SKM-1 treated with dmso at 0.1 percent for 144 hours (cell line): ENCODE measurements around the gene PABPN1.
"Not testable (repeated sequence)": the region's sequence is repeated elsewhere in the genome, so short reads cannot be mapped to it uniquely, and the experiment has no call there.

ENCODE experiments used
- DNase-seq: peaks from one replicate; lab custom pipeline; 2025; ENCODE audit not compliant: unreplicated experiment; lab: John Stamatoyannopoulos, UW

The PABPN1 gene, protein sequence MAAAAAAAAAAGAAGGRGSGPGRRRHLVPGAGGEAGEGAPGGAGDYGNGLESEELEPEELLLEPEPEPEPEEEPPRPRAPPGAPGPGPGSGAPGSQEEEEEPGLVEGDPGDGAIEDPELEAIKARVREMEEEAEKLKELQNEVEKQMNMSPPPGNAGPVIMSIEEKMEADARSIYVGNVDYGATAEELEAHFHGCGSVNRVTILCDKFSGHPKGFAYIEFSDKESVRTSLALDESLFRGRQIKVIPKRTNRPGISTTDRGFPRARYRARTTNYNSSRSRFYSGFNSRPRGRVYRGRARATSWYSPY

GRCh38 chr14:23320584-23321571 lies at the start of gene PABPN1:
TSS of gene PABPN1 (plus strand) at chr14:23321457. CDS start at chr14:23321470, 13 bp downstream.
- peak; percentile 93 for DNase-seq

- no peak for DNase-seq
These were observed 45.8 kb upstream of the PABPN1 start for GRCh38 chr14:23275412-23275811.

GRCh38 chr14:23277189-23277588 lies 44.1 kb upstream of the PABPN1 start:
- no peak for DNase-seq

DNA sequence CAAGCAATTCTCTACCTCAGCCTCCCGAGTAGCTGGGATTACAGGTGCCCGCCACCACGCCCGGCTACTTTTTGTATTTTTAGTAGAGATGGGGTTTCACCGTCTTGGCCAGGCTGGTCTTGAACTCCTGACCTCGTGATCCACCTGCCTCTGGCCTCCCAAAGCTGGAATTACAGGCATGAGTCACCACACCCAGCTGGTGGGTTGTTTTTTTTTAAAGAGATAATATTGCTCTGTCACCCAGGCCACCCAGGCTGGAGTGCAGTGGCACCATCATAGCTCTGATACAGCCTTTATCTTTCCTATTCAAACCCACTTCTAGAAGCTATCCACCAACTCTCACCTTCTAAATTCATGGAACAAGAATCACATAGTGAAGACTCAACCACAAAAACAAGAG lies 43.3 kb upstream of the PABPN1 start:
- DNase-seq: not testable (repeated sequence)

GRCh38 chr14:23281247-23281646 lies 40.0 kb upstream of the PABPN1 start:
- DNase-seq: no peak

- no peak for DNase-seq
These were observed 36.4 kb upstream of the PABPN1 start for GRCh38 chr14:23284654-23285529.

DNA sequence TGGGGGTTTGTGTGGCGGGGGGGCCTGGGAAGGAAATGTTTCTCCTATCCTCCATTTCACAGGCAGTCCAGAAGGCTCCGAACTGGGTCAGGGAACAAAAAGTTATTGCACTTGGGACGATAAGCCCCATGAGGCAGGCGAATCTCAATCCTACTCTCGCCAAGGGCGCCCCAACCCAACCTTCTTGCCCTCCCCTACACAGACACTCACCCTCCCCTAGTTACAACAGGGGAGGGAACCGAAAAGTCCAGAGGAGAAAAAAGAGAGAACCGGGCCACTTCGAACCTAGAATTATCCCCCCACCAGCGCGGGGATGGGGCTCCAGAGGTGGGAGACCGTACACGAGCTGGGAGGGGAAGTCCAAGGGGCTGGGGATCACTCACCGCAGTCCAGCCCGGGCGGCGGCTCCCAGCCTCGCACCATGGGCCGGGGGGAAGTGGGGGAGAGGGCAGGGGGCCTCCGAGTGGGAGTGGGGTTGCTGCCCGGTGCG lies 35.7 kb upstream of the PABPN1 start:
- no peak for DNase-seq

DNA sequence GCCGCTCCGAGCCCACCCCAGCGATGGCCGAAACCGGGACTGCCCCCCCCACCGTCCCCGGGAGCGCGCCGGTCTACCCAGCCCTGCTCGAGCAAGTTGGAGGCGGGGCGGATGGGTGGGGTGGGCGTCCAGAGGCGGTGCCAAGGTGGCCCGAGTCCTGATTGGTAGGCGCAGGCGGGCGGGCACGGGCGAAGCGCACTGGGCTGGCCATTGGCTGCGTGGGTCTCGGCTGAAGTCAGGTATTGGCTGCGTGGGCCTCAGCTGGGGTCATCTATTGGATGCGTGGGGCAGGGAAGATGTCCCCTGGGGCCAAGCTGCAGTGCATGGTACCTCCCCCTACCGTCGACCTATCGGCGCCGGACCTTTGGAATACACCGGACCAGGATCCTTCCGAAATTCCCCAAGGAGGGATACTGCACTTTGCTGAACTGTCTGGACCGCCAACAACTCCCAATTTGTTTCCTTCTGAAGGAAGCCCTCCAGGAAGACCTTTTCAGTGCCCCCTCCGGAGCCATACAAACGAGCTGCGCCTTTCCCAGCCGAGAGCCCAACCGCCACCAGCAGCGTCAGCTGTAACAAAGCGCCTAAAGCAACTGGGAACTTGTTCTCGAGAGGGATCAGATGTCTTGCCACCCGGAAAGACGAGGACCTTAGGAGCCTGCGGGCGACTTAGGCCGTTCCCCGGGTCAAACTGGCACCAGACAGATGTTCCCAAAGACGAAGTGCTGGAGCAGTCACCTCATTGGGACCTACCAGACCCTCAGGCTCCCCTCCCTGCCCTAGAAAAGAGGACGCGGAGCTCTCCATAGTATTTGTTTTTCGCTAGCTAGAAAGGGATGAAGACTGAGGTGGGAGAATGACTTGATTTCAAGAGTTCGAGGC lies 35.0 kb upstream of the PABPN1 start, which contains the start of gene HOMEZ:
TSS of gene HOMEZ (minus strand) at position 113 of the 882 bp plus-strand sequence. CDS start 180 bp downstream, outside the sequence.
- peak; percentile 85 for DNase-seq

GRCh38 chr14:23286902-23287479 lies 34.3 kb upstream of the PABPN1 start:
- DNase-seq: no peak

GRCh38 chr14:23294734-23295561 lies 26.3 kb upstream of the PABPN1 start:
- peak; percentile 27 for DNase-seq

DNA sequence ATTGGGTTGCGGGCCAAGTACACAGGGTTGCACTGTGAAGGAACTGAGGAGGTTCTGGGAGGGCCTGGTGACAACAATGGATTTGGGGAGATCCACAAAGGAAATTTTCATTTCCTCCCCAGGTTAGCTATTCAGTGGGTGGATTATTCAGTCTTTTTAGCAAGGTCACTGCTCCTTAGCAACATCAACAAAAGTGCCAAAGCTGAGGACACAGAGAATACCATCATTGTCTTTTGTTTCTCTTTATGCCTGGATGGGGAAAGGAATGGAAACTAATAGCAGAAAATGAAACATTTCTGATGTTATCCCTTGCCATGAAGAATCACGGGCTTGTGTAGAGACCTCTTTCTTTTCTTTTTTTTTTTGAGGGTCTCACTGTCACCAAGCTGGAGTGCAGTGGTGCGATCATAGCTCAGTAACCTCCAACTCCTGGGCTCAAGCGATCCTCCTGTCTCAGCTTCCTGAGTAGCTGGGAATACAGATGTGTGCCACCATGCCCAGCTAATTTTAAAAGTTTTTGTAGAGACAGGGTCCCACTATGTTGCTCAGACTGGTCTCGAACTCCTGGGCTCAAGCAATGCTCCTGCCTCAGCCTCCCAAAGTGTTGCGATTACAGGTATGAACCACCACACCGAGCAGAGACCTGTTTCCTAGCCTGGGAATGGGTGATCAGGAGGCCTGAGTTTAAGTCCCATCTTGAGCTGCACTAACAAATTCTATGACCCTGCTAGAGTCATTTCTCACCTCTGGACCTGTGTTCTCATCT lies 25.1 kb upstream of the PABPN1 start:
- DNase-seq: no peak

DNA sequence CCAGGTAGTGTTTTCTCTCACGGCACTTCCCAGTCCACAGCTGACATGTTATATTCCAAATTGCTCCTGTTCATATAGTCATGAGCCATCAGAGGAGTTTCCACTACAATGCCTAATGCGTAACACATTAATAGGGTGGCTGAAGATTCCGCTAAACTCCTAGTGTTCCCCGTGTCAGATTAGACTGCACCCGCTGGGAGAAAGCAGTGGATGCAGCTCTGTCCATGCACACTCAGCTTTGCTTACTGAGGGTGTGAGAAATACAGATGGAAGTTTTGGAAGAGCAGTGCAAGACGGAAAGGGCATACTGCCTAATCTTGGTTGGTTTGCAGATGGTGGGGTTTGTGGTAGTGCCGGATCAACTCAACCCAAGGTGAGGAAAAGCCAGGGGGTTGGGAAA lies 24.2 kb upstream of the PABPN1 start:
- no peak for DNase-seq

GRCh38 chr14:23297611-23298277 lies 23.5 kb upstream of the PABPN1 start:
- DNase-seq: no peak

- no peak for DNase-seq
These were observed 21.9 kb upstream of the PABPN1 start for GRCh38 chr14:23299211-23299957.

GRCh38 chr14:23299986-23300686 lies 21.1 kb upstream of the PABPN1 start:
- no peak for DNase-seq

GRCh38 chr14:23300687-23301223 lies 20.5 kb upstream of the PABPN1 start:
- DNase-seq: no peak
